Heart right ventricle (tissue), 16 donors: Measurements from ENCODE around the gene CDKAL1. TPM values are rescaled to one million over a fixed set of nuclear protein-coding genes. Genes with fewer than 3 reads are reported as not detected.

Experiments used
- ATAC-seq, 8 donors: fragments of 200-7000 bp; cut with Tn5 transposase; one replicate each; pipeline ENCODE4 v1.9.1; 2020; ENCODE audit warnings: mild to moderate bottlenecking in 8 of 8, moderate library complexity in 8 of 8, moderate number of reproducible peaks in 1 of 8
- DNase-seq, 2 donors: peaks; one replicate each; pipeline ENCODE4 v3.0.0-alpha.2; 2020
- H3K27ac ChIP-seq, 10 donors: fragments of 200-600 bp; sonication (generic) in 2 of 10; one replicate each; pipeline versions ENCODE4 v1.5.0 to v1.8.0; 2020 to 2022; ENCODE audit warnings: mild to moderate bottlenecking in 3 of 10
- H3K27me3 ChIP-seq, 7 donors: fragments of 200-600 bp; one replicate each; pipeline ENCODE4 v1.8.0; 2021 to 2022; ENCODE audit warnings: mild to moderate bottlenecking in 2 of 7
- H3K36me3 ChIP-seq, 9 donors: fragments of 200-600 bp; sonication (generic) in 1 of 9; one replicate each; pipeline versions ENCODE4 v1.5.0 to v1.8.0; 2020 to 2022; ENCODE audit warnings: mild to moderate bottlenecking in 2 of 9
- H3K4me1 ChIP-seq, 9 donors: fragments of 200-600 bp; sonication (generic) in 1 of 9; one replicate each; pipeline versions ENCODE4 v1.5.0 to v1.8.0; 2020 to 2022; ENCODE audit warnings: mild to moderate bottlenecking in 4 of 9
- H3K4me3 ChIP-seq, 10 donors: fragments of 200-600 bp; sonication (generic) in 2 of 10; one replicate each; pipeline versions ENCODE4 v1.5.0 to v1.8.0; 2020 to 2022; ENCODE audit warnings: mild to moderate bottlenecking in 7 of 10, moderate library complexity in 2 of 10
- H3K9me3 ChIP-seq, 11 donors: fragments of 200-600 bp in 10 of 11; sonication (generic) in 2 of 11; one replicate each; pipeline versions ENCODE4 v1.5.0 to v1.8.0; 2013 to 2022; ENCODE audit warnings: mild to moderate bottlenecking in 2 of 11, control low read depth in 1 of 11, moderate library complexity in 1 of 11
- WGBS, 2 donors: extraction: QIAGEN DNeasy Blood & Tissue Kit; methylation state at CpG; one replicate each; pipeline ENCODE4 v1.1.7; 2013; ENCODE audit warnings: inconsistent platforms in 1 of 2; 5-methylcytosine and 5-hydroxymethylcytosine counted together
- intact Hi-C, 10 donors: fragments of 100-400 bp; cut with DNase I; formaldehyde crosslinking; loops; one replicate each; pipeline versions ENCODE4 v1.11.1 to v1.14.2; 2022
- polyA plus RNA-seq, 2 donors: library from polyadenylated mRNA; stranded (reverse); fragments of 200-250 nt; gene quantifications; one replicate each; pipeline ENCODE4 v1.2.3, GENCODE V29; 2013
- total RNA-seq, 10 donors: library from RNA; stranded (reverse); fragmentation: NEBNext Ultra II Directional in 3 of 10; extraction: Animal tissue kit (Norgen Biotek cat#: 25700) in 3 of 10; gene quantifications; one replicate each; pipeline versions ENCODE4 v1.2.1 to v1.2.4, GENCODE V29; 2021 to 2023
- TF ChIP-seq, protein P1 (sequence below), 9 donors: fragments of 200-600 bp; sonication (generic) in 2 of 9; IDR thresholded peaks; one replicate each; pipeline versions ENCODE4 v1.5.0 to v1.8.0; 2021 to 2022; ENCODE audit warnings: antibody characterized with exemption in 9 of 9, mild to moderate bottlenecking in 5 of 9, moderate library complexity in 1 of 9
- donor health status: Arrhythmogenic right ventricular cardiomyopathy.
- donor health status: ischemic (EF 13 %, LVEDD 7.1; RV severe dilation, severe dysfunction).
- donor health status: healthy with polysubstance abuse.
- donor health status: DM: no; HTN: yes; CAD: no.
- donor health status: DM: no; HTN: no; CAD: no.
- donor health status: ischemic (EF 25% LVEDD 6.9; RV normal size, moderate dysfunction).
- donor health status: ischemic (EF 25% LVEDD 5.7; RV mildly dilated, moderate dysfunction).
- donor health status: healthy.
- donor health status: DM: yes; HTN: yes; CAD: no.
- donor health status: Ischemic cardiomyopathy.
- donor health status: ischemic (EF 35%, LVEDD 5.7; RV mildly dilated, moderate dysfunction).
- donor health status: nonischemic (EF 11% LVEDD 7.7; RV severe dilation, severe dysfunction).
- donor health status: DM: yes; HTN: yes; CAD: no.
- donor health status: PGD.
- donor health status: ischemic (EF 29% LVEDD 5.4; RV normal size, mild dysfunction).
- donor health status: nonischemic (EF 23%, LVEDD 6.1; RV moderate dilation, normal function).

The CDKAL1 gene
- total and polyA plus RNA-seq, 12 donors = 3.2 to 14.0 (median 10.6) TPM

DNA sequence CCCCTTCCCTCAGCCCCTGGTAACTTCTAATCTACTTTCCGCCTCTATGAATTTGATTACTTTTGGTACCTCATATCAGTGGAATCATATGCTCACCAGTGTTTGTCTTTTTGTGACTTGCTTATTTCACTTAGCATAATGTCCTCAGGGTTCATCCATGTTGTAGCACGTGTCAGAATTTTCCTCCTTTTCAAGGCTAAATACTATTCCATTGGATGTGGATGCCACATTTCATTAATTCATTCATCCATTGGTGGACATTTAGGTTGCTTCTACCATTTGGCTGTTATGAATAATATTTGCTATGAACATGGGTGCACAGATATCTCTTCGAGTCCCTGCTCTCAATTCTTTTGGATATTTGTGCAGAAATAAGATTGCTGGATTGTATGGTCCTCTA lies 670.7 kb downstream of the CDKAL1 start:
- DNase-seq (no peak), ATAC-seq (no peak)
- Histone ChIP-seq H3K4me1 (peaks cover 0 to 9% (median 4%) of the 10 kb centered on the region in 9 donors), H3K27ac (no peak overlapping the region), H3K4me3 (no peak overlapping the region), H3K36me3 (peaks cover 0 to 24% (median 0%) of the 10 kb centered on the region in 9 donors), H3K27me3 (no peaks in the 10 kb centered on the region), H3K9me3 (peaks cover 0 to 6% (median 0%) of the 10 kb centered on the region in 11 donors)
- WGBS, 2 donors = 51 to 98% methylated on average over 3 of the region's 3 CpGs
- TF ChIP-seq, protein P1, sequence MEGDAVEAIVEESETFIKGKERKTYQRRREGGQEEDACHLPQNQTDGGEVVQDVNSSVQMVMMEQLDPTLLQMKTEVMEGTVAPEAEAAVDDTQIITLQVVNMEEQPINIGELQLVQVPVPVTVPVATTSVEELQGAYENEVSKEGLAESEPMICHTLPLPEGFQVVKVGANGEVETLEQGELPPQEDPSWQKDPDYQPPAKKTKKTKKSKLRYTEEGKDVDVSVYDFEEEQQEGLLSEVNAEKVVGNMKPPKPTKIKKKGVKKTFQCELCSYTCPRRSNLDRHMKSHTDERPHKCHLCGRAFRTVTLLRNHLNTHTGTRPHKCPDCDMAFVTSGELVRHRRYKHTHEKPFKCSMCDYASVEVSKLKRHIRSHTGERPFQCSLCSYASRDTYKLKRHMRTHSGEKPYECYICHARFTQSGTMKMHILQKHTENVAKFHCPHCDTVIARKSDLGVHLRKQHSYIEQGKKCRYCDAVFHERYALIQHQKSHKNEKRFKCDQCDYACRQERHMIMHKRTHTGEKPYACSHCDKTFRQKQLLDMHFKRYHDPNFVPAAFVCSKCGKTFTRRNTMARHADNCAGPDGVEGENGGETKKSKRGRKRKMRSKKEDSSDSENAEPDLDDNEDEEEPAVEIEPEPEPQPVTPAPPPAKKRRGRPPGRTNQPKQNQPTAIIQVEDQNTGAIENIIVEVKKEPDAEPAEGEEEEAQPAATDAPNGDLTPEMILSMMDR (IDR thresholded peaks at IDR 0.05) = no peak
- intact Hi-C loops = no loop called here

DNA sequence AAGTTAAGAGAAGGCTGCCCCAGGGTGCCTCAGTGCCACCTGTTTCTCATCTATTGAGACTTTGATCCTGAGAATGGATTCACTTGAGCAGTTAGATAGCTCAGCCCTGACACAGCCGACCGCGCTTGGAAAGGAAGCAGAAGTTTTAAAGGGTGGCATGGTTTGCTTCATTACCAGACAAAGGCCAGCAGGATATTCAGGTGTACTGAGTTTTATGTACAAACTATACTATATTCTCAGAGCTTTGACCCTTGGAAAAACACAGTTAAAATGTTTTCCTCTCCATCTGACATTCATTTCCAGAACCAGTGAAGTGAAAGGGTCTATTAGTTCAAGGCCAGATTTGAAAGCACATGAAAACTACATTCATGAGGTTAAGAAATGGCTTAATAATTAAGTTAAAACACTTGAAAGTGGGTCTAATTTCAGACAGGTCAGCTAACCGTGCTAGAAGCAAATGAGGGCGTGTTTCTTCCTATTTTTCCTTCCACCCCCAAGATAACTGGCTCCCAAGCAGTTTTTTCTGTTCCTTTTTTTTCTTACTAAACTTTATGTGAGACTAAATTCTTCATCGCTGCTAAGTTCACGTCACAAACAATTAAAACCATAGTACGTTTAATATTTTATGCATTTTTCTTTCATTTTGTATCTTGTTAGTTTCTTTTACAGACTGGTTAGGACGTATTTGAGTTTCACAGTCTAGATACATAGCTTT lies 674.0 kb downstream of the CDKAL1 start:
- Histone ChIP-seq H3K4me3 (no peak overlapping the region), H3K4me1 (no peaks in the 10 kb centered on the region), H3K27me3 (no peaks in the 10 kb centered on the region), H3K9me3 (peaks cover 0 to 15% (median 0%) of the 10 kb centered on the region in 11 donors), H3K36me3 (peaks cover 0 to 33% (median 0%) of the 10 kb centered on the region in 9 donors), H3K27ac (no peak overlapping the region)
- intact Hi-C loops = no loop called here
- no peak for DNase-seq
- WGBS, 2 donors = 81 to 93% methylated on average over 9 of the region's 9 CpGs
- TF ChIP-seq, protein P1 (IDR thresholded peaks at IDR 0.05) = no peak
- no peak for ATAC-seq

DNA sequence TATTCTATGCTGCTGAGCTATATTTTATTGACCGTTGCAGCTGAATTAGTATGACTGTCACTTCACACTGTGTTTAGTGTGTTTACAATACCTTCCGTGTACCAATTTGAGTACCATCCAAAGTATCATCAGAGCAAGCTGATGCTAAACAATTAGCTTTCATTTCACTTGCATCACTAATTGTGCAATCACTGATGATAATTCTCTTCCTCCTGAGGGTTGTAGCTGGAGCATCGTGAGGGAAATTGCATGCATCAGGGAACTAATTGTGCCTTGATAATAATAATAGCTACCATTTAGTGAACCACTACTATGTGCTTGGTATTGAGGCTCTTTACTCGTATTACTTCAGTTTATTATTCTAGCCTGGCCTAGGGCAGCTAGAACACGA lies 674.5 kb downstream of the CDKAL1 start:
- intact Hi-C loops = no loop called here
- Histone ChIP-seq H3K36me3 (peaks cover 0 to 33% (median 0%) of the 10 kb centered on the region in 9 donors), H3K27me3 (no peaks in the 10 kb centered on the region), H3K9me3 (peaks cover 0 to 15% (median 0%) of the 10 kb centered on the region in 11 donors), H3K4me1 (no peaks in the 10 kb centered on the region), H3K27ac (no peak overlapping the region), H3K4me3 (no peak overlapping the region)
- ATAC-seq = no peak
- no peak for DNase-seq
- WGBS, 2 donors = 86 to 90% methylated on average over 5 of the region's 5 CpGs
- TF ChIP-seq, protein P1 (IDR thresholded peaks at IDR 0.05) = no peak

DNA sequence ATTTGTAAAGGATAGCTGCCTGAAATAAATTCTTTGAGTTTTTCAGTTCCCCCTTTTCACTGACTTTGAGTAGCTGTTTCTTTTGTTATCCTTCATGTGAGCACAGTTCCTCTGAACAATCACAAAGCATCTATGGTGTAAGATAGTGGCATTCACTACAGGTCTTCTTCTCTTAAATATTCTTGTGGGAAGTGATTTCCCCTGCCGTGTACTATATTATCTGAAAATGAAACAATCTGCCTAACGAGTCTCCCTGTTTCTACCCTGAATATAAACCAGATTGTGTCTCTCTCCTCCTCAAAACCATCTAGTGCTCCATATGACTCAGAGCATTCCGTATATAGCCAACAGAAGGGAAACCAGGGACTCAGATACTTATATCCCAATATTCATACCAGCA lies 679.2 kb downstream of the CDKAL1 start:
- H3K4me1 ChIP-seq = no peaks in the 10 kb centered on the region
- DNase-seq (no peak), ATAC-seq (no peak)
- H3K36me3 ChIP-seq = peaks cover 0 to 18% (median 0%) of the 10 kb centered on the region in 9 donors
- TF ChIP-seq, protein P1 (IDR thresholded peaks at IDR 0.05) = no peak
- no peak overlapping the region for H3K4me3 ChIP-seq
- WGBS, 2 donors = 84 to 89% methylated on average over 3 of the region's 3 CpGs
- H3K27ac ChIP-seq = no peak overlapping the region
- peaks cover 0 to 21% (median 0%) of the 10 kb centered on the region in 11 donors for H3K9me3 ChIP-seq
- intact Hi-C loops = no loop called here
- H3K27me3 ChIP-seq = no peaks in the 10 kb centered on the region
